NB4 (cell line): ENCODE data around the gene GTF3C4.
A peak's percentile ranks its signal among the peaks of the same experiment; 100 is the strongest.

Source experiments
- DNase-seq: peaks from one replicate; pipeline ENCODE4 v3.0.0; 2010; ENCODE audit warnings: low read depth
- H3K4me3 ChIP-seq: one replicate; pipeline ENCODE4 v1.5.1; 2011; ENCODE audit warnings: mild to moderate bottlenecking, low read depth, low read length, moderate library complexity
- CTCF ChIP-seq: IDR thresholded peaks from one replicate; pipeline ENCODE4 v1.5.1; 2012; ENCODE audit warnings: low read depth, low read length
- MAX ChIP-seq: IDR thresholded peaks from 2 replicates; pipeline ENCODE4 v1.6.1; 2011; ENCODE audit warnings: low read depth, low read length
- MYC ChIP-seq: IDR thresholded peaks from 2 replicates; pipeline ENCODE4 v1.6.1; 2011; ENCODE audit warnings: low read depth, low read length
- POLR2A ChIP-seq: IDR thresholded peaks from 2 replicates; pipeline ENCODE4 v1.6.1; 2011; ENCODE audit warnings: mild to moderate bottlenecking; ENCODE audit not compliant: insufficient read length; ENCODE audit errors: extremely low read depth

Gene GTF3C4

GRCh38 chr9:132663851-132664250 lies 6.4 kb upstream of the GTF3C4 start:
- no peak for DNase-seq
- no peak for TF ChIP-seq MYC
- no peak for TF ChIP-seq MAX
- TF ChIP-seq POLR2A = no peak
- no peak for TF ChIP-seq CTCF
- no peak overlapping the region for H3K4me3 ChIP-seq

GRCh38 chr9:132669319-132669697 lies 956 bp upstream of the GTF3C4 start:
- H3K4me3 ChIP-seq = peak overlapping the region; percentile 86
- TF ChIP-seq MYC = peak; percentile 22; the same call in 1 of the 2 replicates
- TF ChIP-seq MAX = no peak; the same call in none of the 2 replicates
- peak; percentile 74 for DNase-seq

GRCh38 chr9:132669698-132670456 lies 387 bp upstream of the GTF3C4 start, which contains the start of gene DDX31:
DDX31 (minus strand) TSS chr9:132669983; CDS start chr9:132669934, 49 bp downstream.
- peak; percentile 86 for DNase-seq
- TF ChIP-seq CTCF = no peak
- TF ChIP-seq MAX = peak; percentile 82
- peak; percentile 82 for TF ChIP-seq MYC
- peak; percentile 57 for TF ChIP-seq POLR2A
- H3K4me3 ChIP-seq = peak within 1 kb of the TSS; percentile 86

DNA sequence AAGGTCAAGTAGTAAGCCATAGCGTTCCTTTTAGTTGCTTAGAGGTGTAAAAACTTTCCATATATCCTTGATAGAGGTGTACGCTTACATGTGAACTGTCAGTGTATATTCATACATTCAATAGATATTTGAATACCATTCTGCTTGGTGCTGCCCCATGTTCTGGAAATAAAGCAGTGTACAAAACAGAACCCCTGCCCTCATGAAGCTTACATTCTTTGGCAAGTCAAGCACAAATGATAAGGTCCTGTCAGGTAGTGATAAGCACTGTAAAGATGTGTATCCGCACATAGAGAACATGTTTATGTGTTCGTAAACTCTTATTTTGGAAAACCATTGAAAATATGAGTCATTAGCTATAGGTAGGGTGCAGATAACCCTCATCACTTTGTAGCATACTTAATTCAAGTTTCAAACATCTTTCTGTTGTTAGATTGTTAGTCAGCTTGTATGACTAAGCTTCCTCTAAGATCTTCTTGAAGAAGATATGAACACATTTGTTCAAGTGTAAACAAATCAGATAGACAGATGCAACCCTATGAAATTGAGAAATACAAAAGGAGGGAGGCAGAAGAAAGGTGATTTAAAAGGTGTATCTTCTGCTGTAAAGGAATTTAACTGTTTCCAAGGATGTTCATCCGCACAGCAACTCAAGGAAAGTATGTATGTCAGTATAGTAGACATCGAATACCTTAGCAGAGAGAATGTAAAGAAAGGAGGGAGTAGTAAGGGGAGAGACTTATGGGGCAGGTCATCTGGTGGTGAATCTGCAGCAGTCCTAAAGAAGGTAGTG lies 1.6 kb downstream of the GTF3C4 start:
- peak; percentile 12 for DNase-seq
- TF ChIP-seq MYC (no peak), MAX (no peak), CTCF (no peak), POLR2A (no peak)
- peak overlapping the region; percentile 86 for H3K4me3 ChIP-seq

DNA sequence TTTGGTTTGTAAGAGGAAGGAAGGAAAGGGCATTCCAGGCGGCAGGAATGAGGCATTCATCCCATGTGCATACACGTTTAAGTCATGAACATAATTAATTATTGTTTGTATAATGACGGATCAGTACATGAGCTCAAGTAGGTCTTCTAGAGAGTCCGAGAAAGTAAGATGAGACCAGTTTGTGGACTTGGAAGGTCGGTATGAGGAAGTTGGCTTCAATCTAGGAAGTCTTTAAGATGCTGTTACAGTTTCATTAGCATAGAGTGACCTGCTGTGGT lies 2.1 kb downstream of the GTF3C4 start:
- peak; percentile 26 for DNase-seq
- H3K4me3 ChIP-seq = peak overlapping the region; percentile 86
- TF ChIP-seq POLR2A (no peak), MYC (no peak), MAX (no peak), CTCF (no peak)

GRCh38 chr9:132673355-132673754 lies 3.1 kb downstream of the GTF3C4 start:
- peak; percentile 49 for DNase-seq
- peak overlapping the region; percentile 14 for H3K4me3 ChIP-seq
- TF ChIP-seq CTCF (no peak), MAX (no peak), POLR2A (no peak)
